ENCODE data around the gene ASB9.
"Not testable (repeated sequence)": the region's sequence is repeated elsewhere in the genome, so short reads cannot be mapped to it uniquely, and the experiment has no call there.

ASB9 gene

DNA sequence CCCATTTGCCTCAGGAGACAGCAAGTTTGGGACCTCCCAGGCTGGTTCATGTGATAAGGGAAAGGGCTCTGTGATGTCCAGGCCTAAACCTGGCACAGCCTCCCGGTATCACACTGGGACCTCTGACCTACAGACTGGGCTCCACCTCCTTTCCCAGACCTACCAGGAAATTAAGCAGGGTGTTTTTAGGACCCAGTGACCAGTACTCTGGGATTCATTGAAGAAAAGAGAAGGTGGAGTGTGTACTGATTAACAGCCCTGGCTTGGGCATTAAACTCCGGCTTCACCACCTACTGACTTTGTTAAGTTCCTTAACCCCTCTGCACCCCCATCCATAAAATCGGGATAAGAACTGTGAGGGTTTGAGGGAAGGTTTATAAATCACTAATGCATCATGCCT lies 28.6 kb downstream of the ASB9 start:
- DNase-seq (ENCODE audit: low spot score): no peak

DNA sequence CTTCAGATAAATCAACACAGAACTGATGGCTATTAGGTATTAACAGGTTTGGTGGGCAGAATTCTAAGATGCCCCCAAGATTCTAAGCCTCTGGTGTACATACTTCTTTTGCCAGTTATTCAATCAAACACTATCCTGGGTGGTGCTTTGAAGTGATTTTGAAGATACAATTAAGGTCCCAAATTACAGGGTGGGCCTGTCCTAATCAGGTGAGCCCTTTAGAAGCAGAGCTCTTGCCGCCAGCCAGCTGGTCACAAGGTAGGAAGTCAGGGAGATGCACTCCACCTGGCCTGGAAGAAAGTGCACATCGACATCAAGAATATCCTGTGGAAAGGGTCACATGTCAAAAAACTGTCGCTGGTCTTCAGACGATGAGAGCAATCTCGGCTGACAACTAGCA lies 29.5 kb downstream of the ASB9 start:
- DNase-seq (ENCODE audit: low spot score): no peak

GRCh38 chrX:15236146-15236545 lies 33.7 kb downstream of the ASB9 start:
- no peak for DNase-seq (ENCODE audit: low spot score)

DNA sequence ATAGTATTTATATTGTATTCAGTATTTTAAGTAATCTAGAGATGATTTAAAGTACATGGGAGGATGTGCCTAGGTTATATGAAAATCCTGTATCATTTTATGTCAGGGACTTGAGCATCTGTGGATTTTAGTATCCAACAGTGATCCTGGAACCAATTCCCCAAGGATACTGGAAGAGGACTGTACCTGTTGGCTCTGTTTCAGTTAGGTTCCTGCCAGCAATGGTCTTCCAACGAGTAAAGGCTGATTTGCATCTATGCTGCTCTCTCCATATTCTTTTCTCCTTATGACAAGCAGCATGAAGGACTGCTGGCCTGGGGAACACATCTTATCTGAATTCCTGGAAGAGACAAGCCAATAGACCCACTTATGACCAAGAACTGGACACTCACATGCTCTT lies 34.9 kb downstream of the ASB9 start:
- DNase-seq (ENCODE audit: low spot score): no peak

GRCh38 chrX:15233416-15234015 lies 36.4 kb downstream of the ASB9 start:
- DNase-seq (ENCODE audit: low spot score): peak; percentile 40

DNA sequence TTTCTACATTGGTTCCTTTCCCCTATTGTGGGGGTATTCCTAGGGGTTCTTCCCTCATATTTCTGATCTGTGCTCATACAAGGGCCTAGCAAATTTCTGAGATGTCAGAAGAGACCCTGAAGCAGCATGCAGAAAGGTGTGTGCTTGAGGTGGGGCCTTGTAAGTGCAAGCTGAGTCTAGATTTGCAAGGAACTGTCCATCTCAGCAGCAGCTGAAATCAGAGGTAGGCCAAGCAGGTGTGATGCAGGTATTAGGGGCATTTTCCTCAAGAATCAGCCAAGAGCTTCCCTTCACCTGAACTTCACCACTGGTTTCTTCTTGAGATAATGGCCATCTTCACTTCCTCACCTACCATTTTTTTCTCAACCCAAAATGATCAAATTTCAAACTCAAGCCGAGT lies 45.1 kb downstream of the ASB9 start:
- DNase-seq (ENCODE audit: low spot score): no peak

GRCh38 chrX:15221321-15221720 lies 48.6 kb downstream of the ASB9 start:
- DNase-seq (ENCODE audit: low spot score): no peak

- DNase-seq (ENCODE audit: low spot score): no peak
These were observed 52.7 kb downstream of the ASB9 start for GRCh38 chrX:15217161-15217560.

GRCh38 chrX:15216280-15216679 lies 53.6 kb downstream of the ASB9 start:
- DNase-seq (ENCODE audit: low spot score): no peak

DNA sequence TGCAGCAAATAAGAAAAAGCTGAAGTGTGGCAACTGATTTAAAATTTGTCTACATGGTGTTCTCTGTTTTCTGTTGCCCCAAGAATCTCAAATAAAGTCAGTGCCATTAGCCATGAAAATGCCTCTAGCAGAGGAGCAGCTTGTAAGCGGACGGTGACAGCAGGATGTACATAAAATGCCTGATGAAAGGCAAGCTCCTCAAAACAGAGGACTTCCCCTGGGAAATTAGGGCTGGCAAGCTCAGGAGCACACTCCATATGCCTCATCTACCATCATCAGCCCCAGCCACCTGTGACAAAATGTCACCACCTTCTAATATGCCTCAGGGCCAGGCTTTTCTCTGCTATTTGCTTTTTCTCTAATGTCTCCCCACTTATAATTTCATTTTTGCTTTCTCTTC lies 54.5 kb downstream of the ASB9 start:
- DNase-seq (ENCODE audit: low spot score): no peak

DNA sequence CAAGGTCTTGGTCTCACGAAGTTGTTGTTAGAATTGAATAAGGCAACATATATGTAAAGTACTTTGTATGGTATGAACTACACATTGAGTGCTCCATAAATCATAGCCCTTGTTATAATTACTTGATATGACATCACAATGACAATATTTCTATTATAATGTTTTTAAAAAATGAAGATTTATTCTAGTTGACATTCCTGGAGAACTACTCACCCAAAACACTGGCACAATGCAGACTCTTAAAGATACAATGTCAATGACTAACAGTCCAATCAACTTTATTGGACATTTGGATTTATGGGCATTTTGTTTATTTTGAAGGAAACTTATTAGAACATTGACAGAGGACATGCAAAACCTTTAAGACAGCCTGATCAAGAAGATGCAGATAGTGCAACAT lies 55.3 kb downstream of the ASB9 start:
- no peak for DNase-seq (ENCODE audit: low spot score)

DNA sequence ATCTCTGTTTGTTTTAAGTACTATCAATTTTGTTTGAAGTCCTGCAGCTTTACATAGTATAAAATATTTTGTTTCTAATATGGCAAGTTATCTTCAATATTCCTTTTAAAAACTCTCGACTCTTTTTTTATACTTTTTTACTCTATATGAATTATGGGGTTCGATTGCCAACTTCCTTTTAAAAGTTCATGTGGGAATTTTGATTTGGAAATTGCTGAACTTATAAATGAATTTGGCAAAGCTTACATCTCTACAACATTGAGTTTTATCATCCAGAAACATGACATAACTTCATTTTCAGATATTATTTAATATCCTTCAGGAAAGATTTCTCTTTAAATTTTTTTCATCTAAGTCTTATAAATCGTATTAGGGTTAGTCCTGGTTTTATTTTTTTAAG lies 60.8 kb downstream of the ASB9 start:
- DNase-seq (ENCODE audit: low spot score): no peak

GRCh38 chrX:15207994-15208393 lies 61.9 kb downstream of the ASB9 start:
- DNase-seq (ENCODE audit: low spot score): no peak

GRCh38 chrX:15207384-15207783 lies 62.5 kb downstream of the ASB9 start:
- DNase-seq (ENCODE audit: low spot score): no peak

- DNase-seq (ENCODE audit: low spot score): no peak
These were observed 63.6 kb downstream of the ASB9 start for GRCh38 chrX:15206306-15206705.

DNA sequence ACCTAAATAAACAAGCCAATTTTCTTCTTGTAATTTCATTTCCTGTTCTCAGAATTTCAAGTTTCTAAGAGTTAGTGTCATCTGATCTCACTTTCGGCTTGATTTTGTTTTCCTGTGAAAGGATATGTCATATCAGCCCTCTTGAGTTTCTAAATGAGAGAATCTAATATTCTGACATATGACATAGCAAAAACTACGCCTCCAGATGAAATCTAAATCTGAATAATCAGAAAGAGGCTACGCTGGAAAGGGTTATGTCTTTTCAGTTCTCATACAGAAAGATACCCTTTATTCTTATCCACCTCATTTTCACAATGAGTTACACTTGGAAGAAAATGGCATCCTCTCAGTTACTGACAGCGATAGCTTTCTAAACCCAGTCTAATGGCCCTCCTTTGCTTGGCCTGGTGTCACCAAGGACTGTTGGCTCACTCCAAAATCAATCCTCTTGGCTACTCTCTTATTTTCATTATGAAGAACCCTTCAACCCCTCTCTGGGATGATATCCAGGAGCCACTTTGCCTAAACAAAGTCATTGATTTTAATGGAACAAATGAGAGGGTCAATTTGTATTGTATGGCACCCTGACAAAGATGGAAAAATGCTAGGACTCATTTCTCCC lies 65.6 kb downstream of the ASB9 start:
- no peak for DNase-seq (ENCODE audit: low spot score)

DNA sequence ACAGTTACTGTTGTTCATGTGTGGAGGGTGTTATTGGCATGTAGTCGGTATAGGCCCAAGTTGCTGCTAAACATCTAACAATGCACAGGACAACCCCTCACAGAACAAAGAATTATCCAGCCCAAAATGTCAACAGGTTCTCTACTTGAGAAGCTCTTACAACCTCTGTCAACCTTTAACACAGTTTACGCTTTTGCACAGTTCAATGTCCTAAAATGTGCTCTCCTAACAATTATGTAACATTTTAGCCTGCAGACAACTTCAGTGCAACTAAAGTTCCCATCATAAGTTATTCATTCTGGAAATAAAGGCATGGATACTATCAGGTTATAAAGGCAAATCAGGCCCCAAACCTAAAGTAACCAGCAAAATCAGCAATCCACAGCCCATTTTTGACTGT lies 66.2 kb downstream of the ASB9 start:
- no peak for DNase-seq (ENCODE audit: low spot score)

GRCh38 chrX:15202454-15203177 lies 67.3 kb downstream of the ASB9 start:
- DNase-seq (ENCODE audit: low spot score): no peak

- no peak for DNase-seq (ENCODE audit: low spot score)
These were observed 69.0 kb downstream of the ASB9 start for GRCh38 chrX:15200871-15201270.

DNA sequence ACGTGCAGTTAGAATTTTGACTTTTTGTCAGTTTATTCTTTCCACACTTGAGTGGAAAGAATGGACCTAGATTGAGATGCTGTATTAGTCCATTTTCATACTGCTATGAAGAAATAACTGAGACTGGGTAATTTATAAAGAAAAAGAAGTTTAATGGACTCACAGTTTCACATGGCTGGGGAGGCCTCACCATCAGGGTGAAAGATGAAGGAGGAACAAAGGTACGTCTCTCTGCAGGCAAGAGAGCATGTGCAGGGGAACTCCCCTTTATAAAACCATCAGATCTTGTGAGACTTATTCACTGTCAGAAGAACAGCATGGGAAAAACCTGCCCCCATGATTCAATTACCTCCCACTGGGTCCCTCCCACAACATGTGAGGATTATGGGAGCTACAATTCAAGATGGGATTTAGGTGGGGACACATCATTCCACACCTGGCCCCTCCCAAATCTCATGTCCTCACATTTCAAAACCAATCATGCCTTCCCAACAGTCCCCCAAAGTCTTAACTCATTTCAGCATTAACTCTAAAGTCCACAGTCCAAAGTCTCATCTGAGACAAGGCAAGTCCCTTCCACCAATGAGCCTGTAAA lies 71.2 kb downstream of the ASB9 start:
- DNase-seq (ENCODE audit: low spot score): not testable (repeated sequence)

DNA sequence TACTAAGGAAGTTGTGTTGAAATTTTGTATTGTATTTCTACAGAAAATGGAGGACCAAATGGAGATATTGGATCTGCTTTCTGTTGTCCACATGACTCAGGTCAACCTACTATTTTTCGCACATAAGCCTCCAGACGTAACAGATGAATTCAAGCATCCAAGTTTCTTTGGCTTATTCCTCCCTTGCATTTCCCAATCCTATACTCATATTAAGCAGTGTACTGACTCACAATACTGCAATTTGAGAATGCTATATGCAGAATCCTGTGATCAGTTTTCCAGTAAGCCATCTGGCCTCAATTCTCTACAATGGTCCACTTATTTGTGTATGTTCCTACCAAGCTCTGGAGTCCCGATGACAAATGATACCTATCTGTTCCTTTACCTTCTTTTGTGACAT lies 75.7 kb downstream of the ASB9 start:
- DNase-seq (ENCODE audit: low spot score): no peak

Measured in globus pallidus (tissue), 1 donor.